ENCODE measurements around the gene SNIP1.

SNIP1 gene

GRCh38 chr1:37599940-37600339 is 45.8 kb upstream of the SNIP1 start:
- Histone ChIP-seq H2AFZ (ENCODE audit: low read depth, low read length) (no peak overlapping the region), H3K4me3 (ENCODE audit: low read length) (no peak overlapping the region), H3K9me3 (ENCODE audit: insufficient read depth, low read length) (no peaks in the 10 kb centered on the region), H3K27me3 (ENCODE audit: low read depth, low read length) (no peaks in the 10 kb centered on the region), H3K4me1 (ENCODE audit: low read length) (peaks cover 9% of the 10 kb centered on the region; the same call in 1 of the 2 replicates), H3K4me2 (ENCODE audit: low read length) (no peak overlapping the region), H3K79me2 (ENCODE audit: low read length) (peaks cover 9% of the 10 kb centered on the region), H3K27ac (ENCODE audit: low read length) (no peak overlapping the region), H3K36me3 (replicated peaks; ENCODE audit: low read depth, low read length) (no peaks in the 10 kb centered on the region), H3K9ac (ENCODE audit: low read length) (no peak overlapping the region), H4K20me1 (ENCODE audit: insufficient read depth, low read length) (no peaks in the 10 kb centered on the region; the same call in 1 of the 2 replicates)
- TF ChIP-seq CTCF (IDR thresholded peaks at IDR 0.05; ENCODE audit: low read depth, low read length) = no peak
- no peak for TF ChIP-seq EZH2phosphoT487 (IDR thresholded peaks at IDR 0.05; ENCODE audit: low read depth)

- TF ChIP-seq CTCF (IDR thresholded peaks at IDR 0.05; ENCODE audit: low read depth, low read length) (no peak), EZH2phosphoT487 (IDR thresholded peaks at IDR 0.05; ENCODE audit: low read depth) (no peak)
- Histone ChIP-seq H4K20me1 (ENCODE audit: insufficient read depth, low read length) (peaks cover 3% of the 10 kb centered on the region; the same call in 1 of the 2 replicates), H3K36me3 (replicated peaks; ENCODE audit: low read depth, low read length) (peaks cover 14% of the 10 kb centered on the region), H3K4me2 (ENCODE audit: low read length) (peak overlapping the region; percentile 91), H3K27ac (ENCODE audit: low read length) (no peak overlapping the region), H3K79me2 (ENCODE audit: low read length) (peaks cover 40% of the 10 kb centered on the region), H2AFZ (ENCODE audit: low read depth, low read length) (peak overlapping the region; percentile 96), H3K9me3 (ENCODE audit: insufficient read depth, low read length) (no peaks in the 10 kb centered on the region), H3K9ac (ENCODE audit: low read length) (peak overlapping the region; percentile 64), H3K4me3 (ENCODE audit: low read length) (peak overlapping the region; percentile 95), H3K4me1 (ENCODE audit: low read length) (peaks cover 15% of the 10 kb centered on the region), H3K27me3 (ENCODE audit: low read depth, low read length) (no peaks in the 10 kb centered on the region)
Observed at GRCh38 chr1:37596182-37596667, 42.1 kb upstream of the SNIP1 start.

GRCh38 chr1:37595440-37596181 is 41.5 kb upstream of the SNIP1 start, which contains the start of gene GNL2:
Gene GNL2, minus strand, starts transcription at chr1:37595937. Its CDS starts 115 bp downstream, at chr1:37595822.
- Histone ChIP-seq H3K27ac (ENCODE audit: low read length) (peak within 1 kb of the TSS; percentile 43), H2AFZ (ENCODE audit: low read depth, low read length) (peak within 1 kb of the TSS; percentile 96), H4K20me1 (ENCODE audit: insufficient read depth, low read length) (peaks cover 3% of the 10 kb centered on the region; the same call in 1 of the 2 replicates), H3K4me1 (ENCODE audit: low read length) (peaks cover 15% of the 10 kb centered on the region), H3K36me3 (replicated peaks; ENCODE audit: low read depth, low read length) (peaks cover 19% of the 10 kb centered on the region), H3K4me3 (ENCODE audit: low read length) (peak within 1 kb of the TSS; percentile 95), H3K9ac (ENCODE audit: low read length) (peak within 1 kb of the TSS; percentile 91), H3K4me2 (ENCODE audit: low read length) (peak within 1 kb of the TSS; percentile 92), H3K27me3 (ENCODE audit: low read depth, low read length) (no peaks in the 10 kb centered on the region), H3K9me3 (ENCODE audit: insufficient read depth, low read length) (no peaks in the 10 kb centered on the region), H3K79me2 (ENCODE audit: low read length) (peaks cover 46% of the 10 kb centered on the region)
- TF ChIP-seq EZH2phosphoT487 (IDR thresholded peaks at IDR 0.05; ENCODE audit: low read depth) (no peak), CTCF (IDR thresholded peaks at IDR 0.05; ENCODE audit: low read depth, low read length) (no peak)

- Histone ChIP-seq H3K27me3 (ENCODE audit: low read depth, low read length) (no peaks in the 10 kb centered on the region), H3K27ac (ENCODE audit: low read length) (no peak overlapping the region), H2AFZ (ENCODE audit: low read depth, low read length) (no peak overlapping the region), H3K4me2 (ENCODE audit: low read length) (peak overlapping the region; percentile 92; the same call in 1 of the 2 replicates), H4K20me1 (ENCODE audit: insufficient read depth, low read length) (peaks cover 3% of the 10 kb centered on the region; the same call in 1 of the 2 replicates), H3K79me2 (ENCODE audit: low read length) (peaks cover 46% of the 10 kb centered on the region), H3K4me1 (ENCODE audit: low read length) (peaks cover 15% of the 10 kb centered on the region), H3K9me3 (ENCODE audit: insufficient read depth, low read length) (no peaks in the 10 kb centered on the region), H3K9ac (ENCODE audit: low read length) (no peak overlapping the region), H3K36me3 (replicated peaks; ENCODE audit: low read depth, low read length) (peaks cover 27% of the 10 kb centered on the region), H3K4me3 (ENCODE audit: low read length) (no peak overlapping the region)
- TF ChIP-seq EZH2phosphoT487 (IDR thresholded peaks at IDR 0.05; ENCODE audit: low read depth) (no peak), CTCF (IDR thresholded peaks at IDR 0.05; ENCODE audit: low read depth, low read length) (no peak)
Observed at GRCh38 chr1:37593726-37594125, 39.6 kb upstream of the SNIP1 start.

Measured in OCI-LY3 (cell line).